Ureter (tissue), 1 donor: ENCODE data around the gene NEURL1B. TPM values are rescaled to one million over a fixed set of nuclear protein-coding genes. Genes with fewer than 3 reads are reported as not detected.
"Not testable (repeated sequence)": the region's sequence is repeated elsewhere in the genome, so short reads cannot be mapped to it uniquely, and the experiment has no call there.

ENCODE experiments used
- DNase-seq: peaks from one replicate; pipeline ENCODE4 v3.0.0-alpha.2; 2020; ENCODE audit warnings: low spot score
- total RNA-seq: library from RNA; stranded (reverse); gene quantifications from one replicate; pipeline ENCODE4 v1.2.4, GENCODE V29; 2023
- donor health status: DM: yes; HTN: yes; CAD: no.

Gene NEURL1B
- total RNA-seq, 1 donor from 2014 or later = 35.0 TPM

- DNase-seq = not testable (repeated sequence)
Measured at GRCh38 chr5:172678362-172678874, 37.4 kb downstream of the NEURL1B start.

- peak; percentile 79 for DNase-seq
Measured at GRCh38 chr5:172678902-172679301, 37.8 kb downstream of the NEURL1B start.

GRCh38 chr5:172679628-172680212 is 38.7 kb downstream of the NEURL1B start:
- DNase-seq = no peak

GRCh38 chr5:172680921-172681320 is 39.9 kb downstream of the NEURL1B start:
- DNase-seq = no peak

- no peak for DNase-seq
Measured at GRCh38 chr5:172681421-172681820, 40.4 kb downstream of the NEURL1B start.

GRCh38 chr5:172683264-172683644 is 42.2 kb downstream of the NEURL1B start:
- no peak for DNase-seq

GRCh38 chr5:172683645-172684471 is 42.8 kb downstream of the NEURL1B start:
- DNase-seq = no peak

GRCh38 chr5:172685091-172685490 is 44.0 kb downstream of the NEURL1B start:
- DNase-seq = no peak

GRCh38 chr5:172686111-172686510 is 45.0 kb downstream of the NEURL1B start:
- DNase-seq = no peak

GRCh38 chr5:172686539-172687390 is 45.7 kb downstream of the NEURL1B start:
- no peak for DNase-seq

GRCh38 chr5:172687940-172688339 is 46.9 kb downstream of the NEURL1B start:
- DNase-seq = no peak

GRCh38 chr5:172688349-172689217 is 47.5 kb downstream of the NEURL1B start:
- DNase-seq = peak; percentile 72

- DNase-seq = no peak
Measured at GRCh38 chr5:172689218-172689572, 48.1 kb downstream of the NEURL1B start.

- DNase-seq = no peak
Measured at GRCh38 chr5:172689801-172690200, 48.7 kb downstream of the NEURL1B start.

GRCh38 chr5:172690258-172691075 is 49.4 kb downstream of the NEURL1B start:
- DNase-seq = no peak

- no peak for DNase-seq
Measured at GRCh38 chr5:172691886-172692285, 50.8 kb downstream of the NEURL1B start.

- DNase-seq = no peak
Measured at GRCh38 chr5:172692451-172692850, 51.4 kb downstream of the NEURL1B start.

GRCh38 chr5:172692981-172693380 is 51.9 kb downstream of the NEURL1B start:
- no peak for DNase-seq

GRCh38 chr5:172694061-172694460 is 53.0 kb downstream of the NEURL1B start:
- DNase-seq = no peak

- DNase-seq = no peak
Measured at GRCh38 chr5:172694541-172694940, 53.5 kb downstream of the NEURL1B start.
